ENCODE results near the gene MEGF11.

The MEGF11 gene

GRCh38 chr15:66107070-66107469 lies 146.5 kb downstream of the MEGF11 start:
- Histone ChIP-seq H4K20me1 (ENCODE audit: insufficient read depth, low read length) (no peaks in the 10 kb centered on the region), H3K4me1 (ENCODE audit: low read length) (no peaks in the 10 kb centered on the region), H3K27ac (ENCODE audit: low read length) (no peak overlapping the region), H3K36me3 (replicated peaks; ENCODE audit: low read depth, low read length) (no peaks in the 10 kb centered on the region), H3K27me3 (ENCODE audit: low read depth, low read length) (peaks cover 90% of the 10 kb centered on the region), H3K4me2 (ENCODE audit: low read length) (no peak overlapping the region), H3K4me3 (ENCODE audit: low read length) (no peak overlapping the region), H3K9ac (ENCODE audit: low read length) (no peak overlapping the region), H2AFZ (ENCODE audit: low read depth, low read length) (no peak overlapping the region), H3K9me3 (ENCODE audit: insufficient read depth, low read length) (no peaks in the 10 kb centered on the region), H3K79me2 (ENCODE audit: low read length) (no peaks in the 10 kb centered on the region)
- TF ChIP-seq EZH2phosphoT487 (IDR thresholded peaks at IDR 0.05; ENCODE audit: low read depth): no peak
- TF ChIP-seq CTCF (IDR thresholded peaks at IDR 0.05; ENCODE audit: low read depth, low read length): no peak

- Histone ChIP-seq H3K79me2 (ENCODE audit: low read length) (no peaks in the 10 kb centered on the region), H2AFZ (ENCODE audit: low read depth, low read length) (no peak overlapping the region), H3K36me3 (replicated peaks; ENCODE audit: low read depth, low read length) (no peaks in the 10 kb centered on the region), H3K9me3 (ENCODE audit: insufficient read depth, low read length) (no peaks in the 10 kb centered on the region), H3K4me3 (ENCODE audit: low read length) (no peak overlapping the region), H3K4me2 (ENCODE audit: low read length) (no peak overlapping the region), H3K27ac (ENCODE audit: low read length) (no peak overlapping the region), H3K4me1 (ENCODE audit: low read length) (no peaks in the 10 kb centered on the region), H4K20me1 (ENCODE audit: insufficient read depth, low read length) (no peaks in the 10 kb centered on the region), H3K27me3 (ENCODE audit: low read depth, low read length) (peaks cover 76% of the 10 kb centered on the region), H3K9ac (ENCODE audit: low read length) (no peak overlapping the region)
- TF ChIP-seq CTCF (IDR thresholded peaks at IDR 0.05; ENCODE audit: low read depth, low read length) (no peak), EZH2phosphoT487 (IDR thresholded peaks at IDR 0.05; ENCODE audit: low read depth) (no peak)
Observed at GRCh38 chr15:66105286-66106265, 148.0 kb downstream of the MEGF11 start.

GRCh38 chr15:66103293-66103590 lies 150.3 kb downstream of the MEGF11 start:
- Histone ChIP-seq H4K20me1 (ENCODE audit: insufficient read depth, low read length) (no peaks in the 10 kb centered on the region), H2AFZ (ENCODE audit: low read depth, low read length) (no peak overlapping the region), H3K27me3 (ENCODE audit: low read depth, low read length) (peaks cover 63% of the 10 kb centered on the region), H3K9me3 (ENCODE audit: insufficient read depth, low read length) (no peaks in the 10 kb centered on the region), H3K27ac (ENCODE audit: low read length) (no peak overlapping the region), H3K4me1 (ENCODE audit: low read length) (no peaks in the 10 kb centered on the region), H3K4me2 (ENCODE audit: low read length) (no peak overlapping the region), H3K36me3 (replicated peaks; ENCODE audit: low read depth, low read length) (no peaks in the 10 kb centered on the region), H3K4me3 (ENCODE audit: low read length) (no peak overlapping the region), H3K9ac (ENCODE audit: low read length) (no peak overlapping the region), H3K79me2 (ENCODE audit: low read length) (no peaks in the 10 kb centered on the region)
- no peak for TF ChIP-seq EZH2phosphoT487 (IDR thresholded peaks at IDR 0.05; ENCODE audit: low read depth)
- no peak for TF ChIP-seq CTCF (IDR thresholded peaks at IDR 0.05; ENCODE audit: low read depth, low read length)

GRCh38 chr15:66102563-66103292 lies 150.8 kb downstream of the MEGF11 start:
- Histone ChIP-seq H3K4me1 (ENCODE audit: low read length) (no peaks in the 10 kb centered on the region), H3K27ac (ENCODE audit: low read length) (no peak overlapping the region), H3K36me3 (replicated peaks; ENCODE audit: low read depth, low read length) (no peaks in the 10 kb centered on the region), H3K9me3 (ENCODE audit: insufficient read depth, low read length) (no peaks in the 10 kb centered on the region), H3K4me3 (ENCODE audit: low read length) (no peak overlapping the region), H4K20me1 (ENCODE audit: insufficient read depth, low read length) (no peaks in the 10 kb centered on the region), H3K79me2 (ENCODE audit: low read length) (no peaks in the 10 kb centered on the region), H3K27me3 (ENCODE audit: low read depth, low read length) (peaks cover 63% of the 10 kb centered on the region), H2AFZ (ENCODE audit: low read depth, low read length) (no peak overlapping the region), H3K4me2 (ENCODE audit: low read length) (no peak overlapping the region), H3K9ac (ENCODE audit: low read length) (no peak overlapping the region)
- TF ChIP-seq CTCF (IDR thresholded peaks at IDR 0.05; ENCODE audit: low read depth, low read length) (no peak), EZH2phosphoT487 (IDR thresholded peaks at IDR 0.05; ENCODE audit: low read depth) (no peak)

All from OCI-LY3 (cell line).